Brain microvascular endothelial cell (primary cell): ENCODE results near the gene TSPAN11.

Source experiments
- DNase-seq: peaks from one replicate; pipeline ENCODE4 v3.0.0-alpha.2; 2020
- H3K27ac ChIP-seq: fragments of 250-450 bp; sonication (Bioruptor Pico); 2 replicates; pipeline ENCODE4 v1.5.1; 2020; ENCODE audit warnings: mild to moderate bottlenecking, moderate library complexity
- H3K27me3 ChIP-seq: fragments of 250-450 bp; sonication (Bioruptor Pico); replicated peaks from 2 replicates; pipeline ENCODE4 v1.5.1; 2020; ENCODE audit warnings: mild to moderate bottlenecking
- H3K36me3 ChIP-seq: fragments of 250-450 bp; sonication (Bioruptor Pico); replicated peaks from 2 replicates; pipeline ENCODE4 v1.5.1; 2020; ENCODE audit warnings: mild to moderate bottlenecking
- H3K4me3 ChIP-seq: 2 replicates; pipeline ENCODE4 v1.5.1; 2011; ENCODE audit warnings: low read depth, mild to moderate bottlenecking, control low read depth, low read length, moderate library complexity
- in situ Hi-C: cut with HindIII; loops from 2 replicates; pipeline ENCODE4 v1.10.0; 2017; ENCODE audit warnings: low sequenced_read_pairs, low pct_ligation_motif_present
- TF ChIP-seq, protein P1 (sequence below): IDR thresholded peaks from 2 replicates; pipeline ENCODE4 v1.5.1; 2011; ENCODE audit warnings: low read depth, mild to moderate bottlenecking, moderate library complexity, low read length, control low read depth, inconsistent platforms; ENCODE audit errors: missing control alignments

The TSPAN11 gene

DNA sequence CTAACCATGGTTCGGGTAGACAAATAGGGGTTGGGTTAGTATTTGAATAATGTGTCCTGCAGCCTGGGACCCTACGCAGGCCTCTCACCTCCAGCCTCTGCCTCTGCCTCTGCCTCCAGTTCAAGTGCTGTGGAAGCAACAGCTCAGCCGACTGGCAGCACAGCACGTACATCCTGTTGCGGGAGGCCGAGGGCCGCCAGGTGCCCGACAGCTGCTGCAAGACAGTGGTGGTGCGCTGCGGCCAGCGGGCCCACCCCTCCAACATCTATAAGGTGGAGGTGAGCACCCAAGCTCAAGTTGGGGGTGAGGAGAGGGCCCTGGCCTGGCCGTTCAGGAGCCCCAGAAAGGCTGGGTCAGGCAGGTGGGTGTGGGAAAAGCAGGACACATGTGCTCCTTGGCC lies 55.9 kb downstream of the TSPAN11 start:
- in situ Hi-C loops = no loop called here
- no peaks in the 10 kb centered on the region for H3K27me3 ChIP-seq
- TF ChIP-seq, protein P1, sequence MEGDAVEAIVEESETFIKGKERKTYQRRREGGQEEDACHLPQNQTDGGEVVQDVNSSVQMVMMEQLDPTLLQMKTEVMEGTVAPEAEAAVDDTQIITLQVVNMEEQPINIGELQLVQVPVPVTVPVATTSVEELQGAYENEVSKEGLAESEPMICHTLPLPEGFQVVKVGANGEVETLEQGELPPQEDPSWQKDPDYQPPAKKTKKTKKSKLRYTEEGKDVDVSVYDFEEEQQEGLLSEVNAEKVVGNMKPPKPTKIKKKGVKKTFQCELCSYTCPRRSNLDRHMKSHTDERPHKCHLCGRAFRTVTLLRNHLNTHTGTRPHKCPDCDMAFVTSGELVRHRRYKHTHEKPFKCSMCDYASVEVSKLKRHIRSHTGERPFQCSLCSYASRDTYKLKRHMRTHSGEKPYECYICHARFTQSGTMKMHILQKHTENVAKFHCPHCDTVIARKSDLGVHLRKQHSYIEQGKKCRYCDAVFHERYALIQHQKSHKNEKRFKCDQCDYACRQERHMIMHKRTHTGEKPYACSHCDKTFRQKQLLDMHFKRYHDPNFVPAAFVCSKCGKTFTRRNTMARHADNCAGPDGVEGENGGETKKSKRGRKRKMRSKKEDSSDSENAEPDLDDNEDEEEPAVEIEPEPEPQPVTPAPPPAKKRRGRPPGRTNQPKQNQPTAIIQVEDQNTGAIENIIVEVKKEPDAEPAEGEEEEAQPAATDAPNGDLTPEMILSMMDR = no peak
- no peak overlapping the region for H3K27ac ChIP-seq
- no peak for DNase-seq
- no peak overlapping the region for H3K4me3 ChIP-seq
- no peaks in the 10 kb centered on the region for H3K36me3 ChIP-seq

DNA sequence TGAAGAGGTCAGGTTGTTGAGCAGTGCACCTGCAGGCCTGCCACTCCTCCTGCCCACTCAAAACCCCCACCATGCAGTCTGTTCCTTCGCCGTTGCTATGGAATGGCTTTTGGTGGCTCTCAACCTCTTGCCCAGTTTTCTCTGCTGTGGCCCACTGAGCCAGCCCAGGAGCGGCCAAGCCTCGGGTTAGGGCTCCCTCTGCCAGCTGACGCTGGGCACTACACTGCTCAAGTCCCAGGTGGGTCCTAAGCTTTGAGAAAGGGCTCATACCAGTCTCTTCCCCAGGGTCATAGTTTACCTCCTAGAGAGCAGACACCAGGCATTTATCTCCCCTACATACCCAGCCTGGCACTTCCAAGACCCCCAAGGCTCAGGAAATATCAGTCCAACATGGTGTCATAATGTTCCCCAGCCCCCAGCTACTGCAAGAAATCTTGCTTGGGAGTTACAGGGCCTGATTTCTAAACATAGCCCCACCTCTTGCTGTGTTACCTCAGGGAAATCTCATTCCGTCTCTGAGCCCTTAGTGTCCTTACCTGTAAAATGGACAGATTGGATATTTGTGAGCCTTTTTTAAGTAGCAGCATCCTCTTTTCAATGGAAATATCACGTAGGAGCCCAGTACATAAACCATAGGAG lies 59.4 kb downstream of the TSPAN11 start:
- Histone ChIP-seq H3K36me3 (no peaks in the 10 kb centered on the region), H3K27me3 (no peaks in the 10 kb centered on the region), H3K4me3 (no peak overlapping the region), H3K27ac (no peak overlapping the region)
- in situ Hi-C loops = no loop called here
- TF ChIP-seq, protein P1 = peak; percentile 96
- peak; percentile 50 for DNase-seq

DNA sequence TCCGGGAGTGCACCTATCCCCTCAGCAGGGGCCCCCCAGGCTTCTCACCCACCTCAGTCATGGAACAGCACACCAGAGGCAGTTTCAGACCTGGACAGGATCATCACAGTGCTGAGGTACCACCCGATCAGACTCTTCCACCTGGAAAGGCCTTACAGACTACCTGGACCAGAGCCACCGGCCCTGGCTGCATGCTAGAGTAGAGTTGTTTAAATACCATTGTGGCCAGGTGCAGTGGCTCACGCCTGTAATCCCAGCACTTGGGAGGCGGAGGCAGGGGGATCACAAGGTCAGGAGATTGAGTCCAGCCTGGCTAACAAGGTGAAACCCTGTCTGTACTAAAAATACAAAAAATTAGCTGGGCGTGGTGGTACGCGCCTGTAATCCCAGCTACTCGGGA lies 61.5 kb downstream of the TSPAN11 start:
- no peaks in the 10 kb centered on the region for H3K27me3 ChIP-seq
- H3K4me3 ChIP-seq = no peak overlapping the region
- no peaks in the 10 kb centered on the region for H3K36me3 ChIP-seq
- DNase-seq = no peak
- in situ Hi-C loops = no loop called here
- TF ChIP-seq, protein P1 = no peak
- no peak overlapping the region for H3K27ac ChIP-seq

DNA sequence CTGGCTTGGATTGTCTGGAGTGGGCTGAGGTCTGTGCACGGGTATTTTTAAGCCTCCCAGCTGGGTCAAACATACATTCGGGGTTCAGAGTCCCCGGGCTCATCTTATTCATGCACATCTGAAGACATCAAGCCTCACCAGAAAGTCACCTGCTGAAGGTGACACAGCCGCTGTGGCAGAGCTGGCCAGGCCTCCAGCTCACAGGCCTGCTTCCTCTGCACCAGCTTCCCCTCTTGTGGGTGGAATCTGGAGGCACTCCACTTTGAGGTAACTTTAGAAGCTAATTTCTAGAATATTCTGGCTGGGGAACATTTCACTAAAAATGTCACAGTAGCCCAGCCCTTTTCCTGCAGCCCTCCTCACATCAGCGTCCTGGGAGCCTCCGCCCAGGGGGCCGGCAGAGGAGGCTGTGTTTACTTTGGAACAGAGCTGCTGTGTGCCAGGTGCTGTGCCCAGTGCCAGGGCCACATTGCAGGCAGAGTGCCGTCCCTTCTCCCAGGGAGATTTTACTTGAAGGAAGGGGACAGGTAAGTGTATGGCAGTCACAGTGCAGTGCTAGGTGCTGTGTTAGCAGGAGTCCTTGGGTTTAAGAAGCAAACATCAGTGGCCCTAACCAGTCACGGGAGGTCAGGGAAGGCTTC lies 62.2 kb downstream of the TSPAN11 start:
- Histone ChIP-seq H3K4me3 (no peak overlapping the region), H3K27me3 (no peaks in the 10 kb centered on the region), H3K27ac (no peak overlapping the region), H3K36me3 (no peaks in the 10 kb centered on the region)
- TF ChIP-seq, protein P1 = no peak
- DNase-seq = no peak
- in situ Hi-C loops = no loop called here

DNA sequence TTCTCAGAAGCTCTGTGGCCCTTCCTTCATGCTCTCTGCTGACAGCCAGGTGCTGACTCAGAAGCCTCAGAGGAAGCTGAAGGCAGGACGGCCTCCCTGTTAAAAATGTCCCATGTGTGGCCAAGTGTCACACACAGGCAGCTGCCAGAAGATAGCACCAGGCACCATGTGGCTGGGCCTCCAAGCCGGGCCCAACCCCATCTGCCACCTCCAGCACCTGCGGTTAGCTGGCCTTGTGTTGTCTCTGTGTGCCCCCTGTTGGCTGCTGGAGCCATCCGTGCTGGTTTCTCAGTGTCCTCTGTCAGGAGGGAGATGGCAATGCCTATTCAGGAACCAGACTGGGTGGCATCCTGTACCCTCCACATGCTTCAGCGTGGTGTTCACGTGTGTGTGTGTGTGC lies 63.2 kb downstream of the TSPAN11 start:
- no peaks in the 10 kb centered on the region for H3K27me3 ChIP-seq
- H3K4me3 ChIP-seq = no peak overlapping the region
- DNase-seq = no peak
- in situ Hi-C loops = no loop called here
- no peak overlapping the region for H3K27ac ChIP-seq
- TF ChIP-seq, protein P1 = peak; percentile 56
- H3K36me3 ChIP-seq = no peaks in the 10 kb centered on the region
